HL-60/S4 (cell line): ENCODE results near the gene AURKA.

Source experiments
- in situ Hi-C: fragments of 300-500 bp; cut with MboI; formaldehyde crosslinking; loops from 2 replicates; pipeline ENCODE4 v1.14.3; 2022; ENCODE audit warnings: low sequenced_read_pairs

Gene AURKA

DNA sequence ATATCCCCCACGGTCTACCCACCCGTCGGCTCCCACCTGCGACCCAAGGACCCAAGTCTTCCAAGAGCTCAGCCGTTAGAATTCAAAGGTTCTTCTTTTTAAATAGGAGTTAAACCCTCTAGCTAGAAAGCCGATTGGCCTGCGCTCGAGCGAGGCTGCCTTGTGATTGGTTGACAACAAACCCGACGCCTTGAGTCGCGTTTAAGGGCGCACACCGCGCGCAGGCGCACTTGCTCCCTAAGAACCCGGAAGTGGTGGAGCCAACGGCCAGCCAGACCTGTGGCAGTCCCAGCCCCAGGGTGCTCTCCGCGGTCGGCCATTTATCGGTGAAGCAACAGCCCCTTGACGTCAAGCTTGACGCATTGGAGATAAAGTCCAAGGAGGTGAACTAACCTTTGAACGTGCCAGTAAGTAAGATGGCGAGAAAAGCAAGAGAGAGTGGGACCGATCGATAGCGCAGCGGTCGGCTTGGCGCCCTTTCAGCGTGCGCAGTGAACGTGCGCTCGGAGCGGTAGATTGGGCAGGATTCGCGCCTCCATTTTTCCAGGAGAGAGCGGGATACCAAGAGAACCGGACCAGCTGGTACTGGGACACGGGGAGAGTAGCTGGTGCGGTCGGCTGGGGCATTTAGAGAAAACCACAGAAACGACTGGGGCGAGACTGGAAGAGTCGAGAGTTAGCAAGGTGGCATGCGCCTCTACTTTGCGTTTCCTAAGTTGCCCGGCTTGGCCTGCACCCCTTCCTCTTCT is at the start of gene AURKA, which contains the start of gene CSTF1:
Gene AURKA (minus strand): TSS at position 84 of the 749 bp plus-strand sequence. CDS start 4,018 bp downstream, outside the sequence.
Gene CSTF1 (plus strand): TSS at position 514 of the 749 bp plus-strand sequence. CDS start 2,908 bp downstream, outside the sequence.
- in situ Hi-C loops = no loop called here

DNA sequence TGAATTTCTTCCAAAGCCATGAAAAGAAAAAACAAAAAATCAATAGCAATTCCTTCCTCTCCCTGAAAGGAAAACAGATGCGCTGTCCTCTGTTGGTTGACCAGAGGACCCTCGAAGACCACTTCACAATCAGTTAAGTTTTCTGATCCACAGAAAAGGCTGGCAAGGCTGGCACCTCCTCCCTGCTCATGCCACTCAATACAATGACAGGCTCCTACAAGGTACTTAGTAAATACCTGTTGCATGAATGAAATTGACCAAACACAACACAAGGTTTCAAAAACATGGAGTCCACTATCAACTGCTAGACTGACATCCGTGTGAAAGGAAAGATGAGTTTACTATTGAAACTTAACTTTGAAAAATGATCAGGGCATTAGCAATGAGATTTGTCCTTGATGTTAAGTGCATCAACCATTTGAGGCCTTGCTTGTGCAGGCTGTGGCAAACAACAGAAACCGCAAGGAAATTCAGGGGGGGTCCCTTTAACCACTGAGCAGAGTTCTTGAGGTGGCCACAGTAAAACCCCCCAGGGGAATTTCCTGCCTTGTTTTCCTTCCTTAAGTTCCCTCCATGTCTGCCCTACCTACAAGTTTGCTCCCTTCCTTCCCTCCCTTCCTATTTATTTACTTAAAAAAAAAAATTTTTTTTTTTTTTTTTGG is 48.5 kb upstream of the AURKA start:
- in situ Hi-C loops = no loop called here

- in situ Hi-C loops = no loop called here
These were observed 47.8 kb upstream of the AURKA start for GRCh38 chr20:56439771-56440291.

DNA sequence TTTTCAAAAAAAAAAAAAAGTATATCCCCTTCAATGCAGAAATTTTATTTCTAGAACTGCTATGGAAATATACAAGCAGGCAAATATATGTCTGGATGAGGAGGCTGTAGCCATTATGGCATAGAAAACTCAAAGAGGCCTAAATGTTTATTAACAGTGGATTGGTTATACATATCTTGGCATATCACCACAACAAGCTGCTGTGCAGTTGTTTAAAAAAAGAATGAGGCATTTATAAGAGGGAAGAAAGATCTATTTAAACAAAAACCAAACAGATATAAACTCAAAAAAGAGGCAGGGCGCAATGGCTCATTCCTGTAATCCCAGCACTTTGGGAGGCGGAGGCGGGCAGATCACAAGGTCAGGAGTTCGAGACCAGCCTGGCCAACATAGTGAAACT is 46.3 kb upstream of the AURKA start:
- in situ Hi-C loops = no loop called here

GRCh38 chr20:56437196-56437960 is 45.4 kb upstream of the AURKA start:
- in situ Hi-C loops = no loop called here

DNA sequence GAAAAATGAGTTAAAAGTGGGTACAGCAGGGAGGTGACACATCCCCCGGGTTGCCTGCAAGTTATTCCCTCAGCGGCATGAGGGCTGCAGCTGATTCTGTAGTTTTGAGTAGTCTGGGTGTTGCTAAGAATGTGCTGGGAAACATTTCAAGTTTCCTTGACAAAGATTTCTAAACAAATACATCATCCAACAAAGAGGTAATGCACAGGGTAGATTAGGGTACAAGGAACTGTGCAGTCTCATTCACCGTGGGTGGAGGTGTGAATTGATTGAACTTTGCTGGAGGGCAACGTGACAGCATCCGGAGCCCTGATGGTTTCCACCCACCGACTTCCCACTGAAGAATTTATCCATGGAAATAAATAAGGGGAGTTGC is 41.9 kb upstream of the AURKA start:
- in situ Hi-C loops = no loop called here

DNA sequence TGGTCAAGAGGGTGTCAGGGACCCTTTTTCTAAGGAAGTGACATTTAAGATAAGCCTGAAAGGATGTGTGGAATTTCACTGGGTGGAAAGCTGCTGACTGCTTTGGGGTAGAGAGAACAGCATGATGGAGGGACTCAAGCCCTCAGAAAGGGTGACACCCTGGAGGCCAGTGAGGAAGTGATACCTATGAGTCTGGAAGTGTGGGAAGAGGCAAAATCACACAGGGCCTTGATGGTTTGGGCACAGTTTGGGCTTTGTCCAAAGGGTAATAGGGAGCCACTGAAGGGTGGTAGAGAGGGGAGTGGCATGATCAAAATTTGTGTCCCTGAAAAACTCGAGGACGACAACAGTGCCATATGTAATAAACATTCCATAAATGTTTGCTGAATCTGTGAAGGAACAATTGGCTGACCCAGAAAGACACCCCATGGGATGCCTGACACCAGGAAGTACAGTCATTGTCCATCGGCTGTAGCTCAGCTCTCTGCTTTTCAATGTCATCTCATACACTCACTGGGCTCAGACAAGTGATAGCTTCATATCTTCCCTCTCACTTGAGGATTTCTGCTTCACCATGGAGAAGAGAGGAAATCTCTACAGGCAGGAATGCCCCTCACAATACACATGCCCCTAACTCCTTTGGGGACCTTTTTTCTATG is 41.3 kb upstream of the AURKA start:
- in situ Hi-C loops = no loop called here

- in situ Hi-C loops = no loop called here
These were observed 39.5 kb upstream of the AURKA start for GRCh38 chr20:56431471-56431870.

- in situ Hi-C loops = no loop called here
These were observed 38.9 kb upstream of the AURKA start for GRCh38 chr20:56430957-56431356.

GRCh38 chr20:56430461-56430860 is 38.4 kb upstream of the AURKA start:
- in situ Hi-C loops = no loop called here

DNA sequence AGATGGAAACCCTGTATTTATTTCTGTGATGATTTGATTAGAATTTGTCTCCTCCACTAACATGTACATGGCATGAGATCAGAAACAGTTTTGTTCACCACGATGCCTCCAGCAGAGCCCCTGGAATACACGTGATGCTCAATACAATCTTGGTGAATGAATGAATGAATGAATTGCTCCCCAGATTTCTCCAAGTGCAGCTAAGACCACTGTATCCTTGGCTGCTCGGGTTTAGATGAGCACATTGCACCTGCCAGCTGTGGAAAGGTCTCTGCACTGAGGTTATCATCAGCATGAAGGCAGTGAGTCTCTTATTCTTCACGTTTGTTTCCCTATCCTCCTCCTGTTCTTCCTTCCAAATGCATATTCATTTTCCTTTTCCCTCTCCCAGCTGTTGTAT is 37.9 kb upstream of the AURKA start:
- in situ Hi-C loops = no loop called here

DNA sequence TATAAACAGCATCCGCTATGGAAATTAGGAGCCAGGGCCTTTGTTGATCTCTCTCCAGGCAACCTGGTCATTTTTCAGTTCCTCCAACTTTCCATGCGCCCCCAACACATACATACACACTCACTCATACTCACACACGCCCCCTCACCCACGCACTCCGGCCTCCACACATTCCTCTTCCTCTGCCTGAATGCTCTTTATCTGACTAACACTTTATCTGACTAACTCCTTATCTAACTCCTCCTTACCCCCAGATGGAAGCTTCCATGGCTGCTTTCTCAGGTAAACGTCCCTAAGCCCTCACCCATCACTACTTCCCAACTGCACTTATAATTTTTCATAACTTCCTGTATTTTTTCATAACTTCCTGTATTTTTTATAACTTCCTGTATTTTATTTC is 37.5 kb upstream of the AURKA start:
- in situ Hi-C loops = no loop called here

DNA sequence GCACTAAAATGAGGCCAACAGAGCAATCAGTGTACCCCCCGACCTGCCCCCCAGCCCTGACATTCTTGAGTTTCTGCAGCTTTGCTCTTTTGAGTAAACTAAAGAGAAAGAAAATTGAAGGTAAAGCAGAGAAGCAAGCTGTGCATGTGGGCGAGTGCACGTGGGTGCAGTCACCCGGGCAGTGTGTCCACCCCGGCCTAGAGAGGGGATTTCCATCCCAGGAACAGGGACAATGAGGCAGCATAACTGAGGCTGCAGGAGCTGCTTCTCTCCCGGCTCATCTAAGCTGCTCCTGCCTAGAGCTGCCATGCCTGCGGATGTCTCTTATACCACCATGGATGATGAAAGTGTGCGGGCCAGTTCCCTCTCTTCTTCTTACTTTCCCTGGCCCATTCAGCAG is 36.9 kb upstream of the AURKA start:
- in situ Hi-C loops = no loop called here

DNA sequence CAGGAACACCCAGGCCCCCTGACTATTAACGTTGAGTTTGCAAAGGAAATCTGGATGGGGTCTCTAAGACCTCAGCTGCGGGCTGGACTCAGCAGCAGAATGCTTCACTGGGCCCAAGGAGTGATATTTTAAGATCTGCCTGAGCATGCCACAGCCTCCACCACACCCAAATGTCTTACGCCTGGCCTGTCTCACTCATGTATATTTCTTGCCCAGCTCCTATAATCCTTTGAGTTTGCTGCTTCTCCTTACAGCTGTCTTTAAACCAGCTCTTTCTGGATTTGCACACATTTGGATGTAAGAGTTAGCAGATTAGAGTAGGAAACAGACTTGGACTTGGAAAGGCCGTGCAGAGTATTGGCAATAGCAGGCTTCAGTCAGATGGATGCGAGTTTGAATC is 36.4 kb upstream of the AURKA start:
- in situ Hi-C loops = no loop called here

DNA sequence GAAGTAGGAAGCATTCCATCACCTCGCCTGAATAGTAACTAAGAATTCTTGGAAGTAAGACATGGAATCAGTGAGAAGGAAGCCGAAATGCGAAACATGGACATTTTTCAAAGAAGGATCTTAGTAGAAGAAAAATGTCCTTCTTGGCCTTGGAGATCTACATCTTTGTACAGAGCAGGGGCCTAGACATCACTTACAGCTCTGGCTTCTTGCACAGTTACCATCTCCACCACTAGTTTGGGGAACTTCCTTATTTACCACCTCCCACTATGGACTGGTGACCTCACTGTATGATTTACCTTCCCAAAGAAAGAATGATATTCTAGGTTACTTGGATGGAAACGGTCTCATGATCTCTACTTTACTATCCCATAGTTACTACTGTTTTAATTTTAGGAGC is 35.8 kb upstream of the AURKA start:
- in situ Hi-C loops = no loop called here

DNA sequence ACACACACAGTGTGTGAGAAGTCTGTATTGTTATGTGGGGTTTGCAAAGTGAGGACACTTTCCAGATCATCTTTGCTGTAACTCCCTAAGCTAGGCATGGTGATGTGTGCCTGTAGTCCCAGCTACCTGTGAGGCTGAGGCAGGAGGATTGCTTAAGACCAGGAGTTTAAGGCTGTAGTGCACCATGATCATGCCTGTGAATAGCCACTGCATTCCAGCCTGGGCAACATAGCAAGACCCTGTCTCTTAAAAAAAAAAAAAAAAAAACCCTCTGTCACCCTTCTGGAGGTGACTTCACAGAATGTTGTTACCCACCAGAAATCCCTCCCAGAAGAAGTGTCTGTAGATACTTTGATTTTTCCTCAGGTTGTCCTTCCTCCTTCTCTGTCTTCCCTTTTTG is 34.9 kb upstream of the AURKA start:
- in situ Hi-C loops = no loop called here

GRCh38 chr20:56426026-56426425 is 34.0 kb upstream of the AURKA start:
- in situ Hi-C loops = no loop called here

DNA sequence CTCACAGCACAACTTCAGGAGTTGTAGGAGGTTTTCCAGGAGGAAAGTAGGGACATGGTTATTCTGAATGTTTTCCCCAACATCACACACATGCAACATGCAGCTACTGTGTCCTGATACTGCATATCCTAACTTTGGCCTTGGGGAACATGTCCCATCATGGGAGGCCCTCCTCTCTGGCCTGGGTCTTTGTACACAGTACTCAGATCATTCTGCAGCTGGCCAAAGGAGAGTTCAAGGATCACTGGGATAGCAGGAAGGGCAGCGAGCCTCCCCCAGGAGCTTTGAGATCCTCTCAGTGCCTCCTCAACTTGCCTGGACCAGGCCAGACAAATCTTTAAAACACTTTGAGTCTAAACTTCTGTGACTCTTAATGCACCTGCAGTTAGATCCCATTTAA is 32.9 kb upstream of the AURKA start:
- in situ Hi-C loops = no loop called here

- in situ Hi-C loops = no loop called here
These were observed 31.9 kb upstream of the AURKA start for GRCh38 chr20:56423886-56424285.

DNA sequence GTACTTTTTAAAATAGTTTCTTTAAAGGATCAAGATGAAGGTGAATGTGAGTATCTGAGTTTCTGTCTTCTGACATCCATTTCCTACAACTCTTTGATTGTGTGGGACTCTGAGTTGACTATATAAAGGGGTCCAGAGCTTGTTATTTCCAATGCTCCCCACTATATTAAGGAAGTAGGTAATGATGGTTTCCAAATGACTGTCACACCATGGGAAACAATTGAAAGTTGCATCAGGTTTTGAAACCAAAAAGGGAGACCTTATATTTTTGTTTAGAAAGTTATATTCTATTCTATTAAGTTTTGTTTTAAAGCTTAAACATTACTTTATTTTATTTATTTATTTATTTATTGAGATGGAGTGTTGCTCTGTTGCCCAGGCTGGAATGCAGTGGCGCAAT is 31.2 kb upstream of the AURKA start:
- in situ Hi-C loops = no loop called here

DNA sequence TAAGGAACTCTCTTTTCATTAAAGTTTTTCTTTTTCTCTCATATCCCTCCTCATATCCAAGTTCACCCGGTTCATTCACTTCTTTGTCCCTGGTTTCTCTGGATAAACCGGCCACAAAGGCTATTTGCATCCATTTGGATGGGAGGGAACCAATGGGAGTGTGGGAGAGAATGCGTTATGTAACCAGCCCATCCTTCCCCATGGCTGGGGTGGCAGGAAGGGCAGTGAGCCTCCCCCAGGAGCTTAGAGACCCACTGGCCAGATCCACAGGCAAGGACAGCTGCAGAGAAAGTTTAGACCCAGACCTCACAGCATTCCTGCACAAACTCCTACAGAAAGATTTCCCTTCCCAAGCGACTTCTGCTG is 30.8 kb upstream of the AURKA start:
- in situ Hi-C loops = no loop called here
